CD4-positive, alpha-beta T cell treated with Interleukin-10 for 1 hour (primary cell): Measurements from ENCODE around the gene KISS1.
A peak's percentile ranks its signal among the peaks of the same experiment; 100 is the strongest.

Source experiments
- DNase-seq: peaks from one replicate; pipeline ENCODE4 v3.0.0-alpha.2; 2020

The KISS1 gene

DNA sequence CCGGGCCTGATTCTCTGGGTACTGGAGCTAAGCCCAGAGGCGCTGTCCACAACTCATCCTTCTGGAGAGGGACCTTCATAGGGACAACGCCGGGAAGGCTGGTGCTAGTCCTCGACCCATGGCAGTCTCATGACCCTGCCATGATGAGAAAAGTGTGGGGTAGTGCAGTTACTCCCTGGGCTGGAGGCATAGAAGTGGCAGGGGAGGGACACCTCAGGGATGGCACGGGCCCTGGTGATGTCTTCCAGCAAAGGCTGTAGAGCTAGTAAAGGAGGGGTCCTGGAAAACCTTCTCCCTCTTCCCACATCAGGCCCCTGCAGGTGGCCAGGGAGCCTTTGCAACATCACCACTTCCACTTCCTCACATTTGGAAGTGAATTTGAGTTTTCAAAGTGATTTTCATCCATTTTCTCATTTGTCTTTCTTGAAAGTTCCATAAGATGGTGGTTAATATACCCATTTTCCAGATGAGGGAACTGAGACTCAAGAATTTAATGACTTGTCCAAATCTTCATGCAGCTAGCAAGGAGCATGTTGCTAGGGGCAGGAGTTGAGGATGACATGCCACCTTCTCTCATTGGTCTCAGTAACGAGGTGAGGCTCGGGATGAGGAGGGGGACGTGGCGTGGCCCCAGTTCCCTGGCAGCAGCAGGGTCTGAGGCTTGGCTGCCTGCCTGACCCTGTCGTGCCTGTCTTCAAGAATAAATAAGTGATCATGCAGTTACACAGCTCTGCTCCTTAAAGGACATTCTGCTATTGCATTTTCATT, 20.8 kb upstream of the KISS1 start:
- DNase-seq = no peak

- no peak for DNase-seq
These were observed 19.9 kb upstream of the KISS1 start for GRCh38 chr1:204216236-204216635.

GRCh38 chr1:204213668-204214662, 17.7 kb upstream of the KISS1 start, which contains the start of gene GOLT1A:
Gene GOLT1A, minus strand, starts transcription at chr1:204213988. Its CDS starts 82 bp downstream, at chr1:204213906.
- peak; percentile 27 for DNase-seq

DNA sequence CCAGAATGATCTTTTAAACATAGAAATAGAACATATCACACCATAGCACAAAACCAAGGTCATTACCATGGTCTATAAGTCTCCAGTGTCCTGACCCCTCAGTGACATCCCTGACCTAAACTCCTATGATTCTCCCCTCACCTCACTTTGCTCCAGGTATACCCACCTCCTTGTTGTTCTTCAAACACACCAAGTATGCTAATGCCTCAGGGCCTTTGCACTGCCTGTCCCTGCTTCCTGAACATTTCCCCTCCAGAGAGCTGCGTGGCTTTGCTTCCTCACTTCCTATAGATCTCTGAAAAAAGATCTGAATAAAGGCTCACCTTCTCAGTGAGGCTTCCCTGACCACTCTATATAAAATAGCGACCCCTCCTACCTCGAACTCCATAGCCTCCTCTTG, 16.4 kb upstream of the KISS1 start:
- DNase-seq = no peak

DNA sequence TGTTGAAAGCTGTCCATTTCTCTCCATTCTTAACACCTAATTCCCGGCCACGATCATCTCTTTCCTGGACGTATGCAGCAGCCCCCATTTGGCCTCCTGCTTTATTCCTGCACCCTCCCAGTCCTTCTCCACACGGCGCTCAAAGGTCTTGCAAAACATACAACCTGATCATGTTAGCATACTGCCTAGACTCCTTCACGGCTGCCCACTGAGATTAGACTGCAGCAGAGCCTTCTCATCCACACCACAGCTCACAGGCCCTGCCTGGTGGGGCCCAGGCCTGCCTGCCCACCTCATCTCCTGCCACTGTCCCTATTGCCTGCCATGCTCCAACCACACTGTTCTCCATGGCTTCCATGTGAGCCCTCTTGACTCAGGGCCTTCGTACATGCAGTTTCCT, 14.8 kb upstream of the KISS1 start:
- no peak for DNase-seq

- peak; percentile 63 for DNase-seq
These were observed 10.9 kb upstream of the KISS1 start for GRCh38 chr1:204207136-204207616.

DNA sequence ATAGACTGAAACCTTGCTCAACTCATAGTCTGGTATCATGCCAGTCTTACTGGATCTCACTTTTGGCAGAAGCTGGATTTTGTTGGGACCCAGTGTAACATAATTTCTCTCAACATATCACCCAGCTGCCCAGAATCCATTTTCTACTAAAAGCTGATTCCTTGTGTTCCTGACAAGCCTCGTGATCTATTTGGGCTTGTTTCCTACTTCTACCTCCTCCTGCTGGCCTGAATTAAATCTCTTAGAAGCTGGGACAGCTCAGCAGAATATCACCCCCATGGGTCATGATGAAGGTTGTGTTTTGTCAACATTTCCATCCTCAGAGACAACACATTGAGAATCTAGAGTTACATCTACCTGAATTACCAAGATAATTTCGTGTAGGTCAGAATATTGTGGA, 9.8 kb upstream of the KISS1 start:
- DNase-seq = no peak

GRCh38 chr1:204205486-204205885, 9.2 kb upstream of the KISS1 start:
- no peak for DNase-seq

DNA sequence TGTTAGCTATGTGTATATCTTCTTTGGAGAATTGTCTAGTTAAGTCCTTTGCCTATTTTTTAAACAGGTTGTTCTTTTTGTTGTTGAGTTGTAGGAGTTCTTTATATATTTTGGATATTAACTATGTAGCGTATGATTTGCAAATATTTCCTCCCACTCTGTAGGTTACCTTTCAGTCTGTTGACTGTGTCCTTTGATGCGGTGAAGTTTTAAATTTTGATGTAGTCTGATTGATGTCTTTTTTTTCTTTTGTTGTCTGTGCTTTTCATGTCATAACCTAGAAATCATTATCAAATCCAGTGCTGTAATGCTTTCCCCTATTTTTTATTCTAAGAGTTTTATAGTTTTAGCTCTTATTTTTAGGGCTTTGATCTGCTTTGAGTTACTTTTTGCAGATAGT, 8.7 kb upstream of the KISS1 start:
- no peak for DNase-seq

DNA sequence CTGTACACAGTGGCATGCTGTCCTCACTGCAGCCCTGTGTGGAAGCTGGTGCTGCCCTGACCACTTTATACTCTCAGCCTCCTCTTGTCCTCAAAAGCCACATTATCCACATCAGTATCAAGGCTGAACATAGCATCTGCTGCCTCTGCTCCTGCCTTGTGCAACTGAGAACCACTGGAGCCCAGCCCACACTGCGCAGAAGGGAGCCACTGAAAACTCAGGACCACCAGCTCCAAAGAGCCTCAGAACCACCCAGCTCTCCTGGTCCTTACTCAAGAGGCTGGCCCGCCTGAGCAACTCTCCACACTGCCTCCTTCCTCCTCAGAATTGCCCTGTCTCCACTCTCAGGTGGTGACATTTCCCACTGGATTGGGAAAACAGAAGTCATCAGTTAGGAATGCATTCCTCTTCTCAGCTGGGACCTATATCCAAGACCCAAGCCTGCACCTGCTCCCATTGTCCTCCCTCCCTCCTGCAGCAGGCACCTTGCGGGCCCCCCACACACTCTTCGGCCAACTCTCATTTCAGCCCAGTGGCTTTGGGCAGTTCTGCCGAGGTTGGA, 7.0 kb upstream of the KISS1 start:
- no peak for DNase-seq

- DNase-seq = no peak
These were observed 6.2 kb upstream of the KISS1 start for GRCh38 chr1:204202481-204202880.

GRCh38 chr1:204201348-204202040, 5.2 kb upstream of the KISS1 start:
- DNase-seq = no peak

DNA sequence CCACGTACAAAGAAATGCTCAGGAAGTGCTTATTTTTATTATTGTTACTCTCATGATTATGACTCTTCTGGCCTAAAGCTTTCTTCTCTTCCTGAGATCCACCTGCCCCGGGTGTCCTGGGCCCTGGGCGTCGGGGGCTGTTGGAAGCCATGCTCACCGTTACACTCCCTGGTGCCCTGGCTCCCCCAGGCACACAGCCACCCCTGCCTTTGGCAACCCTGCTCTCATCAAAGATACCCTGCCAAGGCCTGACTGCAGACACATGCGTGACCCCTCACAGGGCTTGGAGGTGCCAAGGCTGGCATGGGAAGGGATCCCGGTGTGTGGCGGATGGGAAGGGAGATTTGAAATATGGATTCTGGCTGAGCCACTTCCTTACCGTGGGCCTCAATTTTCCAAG, 3.3 kb upstream of the KISS1 start:
- DNase-seq = no peak

GRCh38 chr1:204198348-204199340, 2.4 kb upstream of the KISS1 start:
- DNase-seq = no peak

- no peak for DNase-seq
These were observed 777 bp upstream of the KISS1 start for GRCh38 chr1:204197068-204197467.

GRCh38 chr1:204194771-204195170, 1.5 kb downstream of the KISS1 start:
- DNase-seq = no peak

GRCh38 chr1:204194080-204194479, 2.2 kb downstream of the KISS1 start:
- DNase-seq = no peak

- no peak for DNase-seq
These were observed 3.5 kb downstream of the KISS1 start for GRCh38 chr1:204192589-204193352.

- no peak for DNase-seq
These were observed 4.2 kb downstream of the KISS1 start for GRCh38 chr1:204192046-204192445.

GRCh38 chr1:204191456-204191855, 4.8 kb downstream of the KISS1 start:
- DNase-seq = no peak
